H1 (cell line): ENCODE measurements around the gene RFNG. TPM values are rescaled to one million over a fixed set of nuclear protein-coding genes. Genes with fewer than 3 reads are reported as not detected.

Experiments used
- CTCF ChIA-PET: fragments of 300-600 bp; sonication (Branson Sonifier 250); formaldehyde crosslinking; loops from one replicate; lab custom pipeline; 2021; ENCODE audit not compliant: partially characterized antibody; lab: Charles Lee
- POLR2A ChIA-PET: fragments of 300-600 bp; sonication (Branson Sonifier 250); formaldehyde crosslinking; loops from one replicate; lab custom pipeline; 2021; ENCODE audit warnings: inconsistent platforms; ENCODE audit not compliant: partially characterized antibody; lab: Charles Lee
- DNase-seq, 2 experiments: peaks; one replicate each; pipeline versions ENCODE4 v3.0.0 to v3.0.0-alpha.2; 2010 to 2022; ENCODE audit warnings: low spot score in 2 of 2, low read depth in 1 of 2, mixed read lengths in 1 of 2
- FAIRE-seq: peaks from 2 replicates; lab custom pipeline; 2011; peaks lifted over from hg19 to GRCh38; lab: Jason Lieb, UNC
- H2AFZ ChIP-seq: 2 replicates; pipeline ENCODE4 v1.8.1; 2012; ENCODE audit warnings: low read length, inconsistent platforms
- H2AK5ac ChIP-seq: 2 replicates; pipeline ENCODE4 v1.6.1; 2013; ENCODE audit warnings: low read depth, low read length
- H2BK120ac ChIP-seq: replicated peaks from 2 replicates; pipeline ENCODE3; 2013; ENCODE audit warnings: low read depth, low read length, inconsistent platforms
- H2BK12ac ChIP-seq: 2 replicates; pipeline ENCODE4 v1.6.1; 2013; ENCODE audit warnings: low read depth, low read length
- H2BK15ac ChIP-seq: 2 replicates; pipeline ENCODE4 v1.6.1; 2013; ENCODE audit warnings: low read length
- H2BK20ac ChIP-seq: 2 replicates; pipeline ENCODE4 v1.6.1; 2013; ENCODE audit warnings: low read length
- H2BK5ac ChIP-seq: 2 replicates; pipeline ENCODE4 v1.6.1; 2013; ENCODE audit warnings: low read depth, low read length
- H3K14ac ChIP-seq: 2 replicates; pipeline ENCODE4 v1.6.1; 2013; ENCODE audit warnings: inconsistent platforms; ENCODE audit not compliant: insufficient read length
- H3K18ac ChIP-seq: 2 replicates; pipeline ENCODE4 v1.6.1; 2013; ENCODE audit warnings: low read length; ENCODE audit errors: extremely low read depth
- H3K23ac ChIP-seq: 2 replicates; pipeline ENCODE4 v1.6.1; 2013; ENCODE audit warnings: inconsistent platforms; ENCODE audit not compliant: insufficient read length
- H3K23me2 ChIP-seq: 2 replicates; pipeline ENCODE4 v1.6.1; 2013; ENCODE audit warnings: low read depth, low read length
- H3K27ac ChIP-seq: 2 replicates; pipeline ENCODE4 v1.6.1; 2011; ENCODE audit warnings: low read depth, low read length, inconsistent platforms
- H3K27me3 ChIP-seq, 4 experiments: replicated peaks in 1 of 4; 1 replicate in 1 of 4; 2 replicates in 3 of 4; pipeline versions ENCODE4 v1.6.1 to v1.8.1; 2011 to 2013; ENCODE audit warnings: low read length in 3 of 4, mild to moderate bottlenecking in 3 of 4, inconsistent platforms in 2 of 4, mixed read lengths in 2 of 4, moderate library complexity in 1 of 4; ENCODE audit not compliant: control insufficient read depth in 3 of 4, insufficient read depth in 3 of 4; ENCODE audit errors: extremely low read depth in 1 of 4
- H3K36me3 ChIP-seq, 4 experiments: 2 replicates each; pipeline versions ENCODE4 v1.6.1 to v1.8.1; 2011 to 2013; ENCODE audit warnings: mild to moderate bottlenecking in 4 of 4, low read length in 3 of 4, moderate library complexity in 2 of 4, control low read depth in 1 of 4, inconsistent platforms in 1 of 4; ENCODE audit not compliant: insufficient read depth in 4 of 4, control insufficient read depth in 2 of 4
- H3K4ac ChIP-seq: replicated peaks from 2 replicates; pipeline ENCODE3; 2013; ENCODE audit warnings: low read length, low read depth, mixed read lengths, inconsistent platforms; ENCODE audit not compliant: insufficient read length
- H3K4me1 ChIP-seq, 4 experiments: replicated peaks in 1 of 4; 1 replicate in 1 of 4; 2 replicates in 3 of 4; pipeline versions ENCODE4 v1.6.1 to v1.8.1; 2011 to 2013; ENCODE audit warnings: low read length in 3 of 4, inconsistent platforms in 2 of 4, mixed read lengths in 1 of 4; ENCODE audit not compliant: insufficient read depth in 4 of 4, control insufficient read depth in 3 of 4
- H3K4me2 ChIP-seq, 2 experiments: 2 replicates each; pipeline versions ENCODE4 v1.6.1 to v1.8.1; 2011 to 2013; ENCODE audit warnings: low read depth in 2 of 2, low read length in 2 of 2, control low read depth in 1 of 2, inconsistent platforms in 1 of 2, mild to moderate bottlenecking in 1 of 2; ENCODE audit not compliant: insufficient read depth in 1 of 2
- H3K4me3 ChIP-seq, 4 experiments: fragments of 200-600, 300-600 bp in 1 of 4; sonication (generic), shearing (Covaris generic), sonication (Bioruptor Twin) in 1 of 4; 2 replicates each; pipeline versions ENCODE4 v1.5.1 to v1.8.1; 2011 to 2016; ENCODE audit warnings: low read length in 4 of 4, low read depth in 3 of 4, control low read depth in 2 of 4, inconsistent platforms in 2 of 4, mild to moderate bottlenecking in 2 of 4, mixed read lengths in 1 of 4, moderate library complexity in 1 of 4; ENCODE audit not compliant: insufficient read depth in 2 of 4; ENCODE audit errors: extremely low read depth in 1 of 4
- H3K56ac ChIP-seq: replicated peaks from 2 replicates; pipeline ENCODE3; 2013; ENCODE audit warnings: low read depth, mild to moderate bottlenecking, mixed read lengths, low read length, inconsistent platforms; ENCODE audit not compliant: insufficient read length
- H3K79me1 ChIP-seq: 2 replicates; pipeline ENCODE4 v1.6.1; 2013; ENCODE audit warnings: low read depth, low read length, control low read depth
- H3K79me2 ChIP-seq, 2 experiments: 2 replicates each; pipeline versions ENCODE4 v1.6.1 to v1.8.1; 2012 to 2013; ENCODE audit warnings: low read length in 2 of 2, mild to moderate bottlenecking in 2 of 2, inconsistent platforms in 1 of 2; ENCODE audit not compliant: insufficient read depth in 2 of 2, control insufficient read depth in 1 of 2
- H3K9ac ChIP-seq, 4 experiments: replicated peaks in 1 of 4; 1 replicate in 1 of 4; 2 replicates in 3 of 4; pipeline versions ENCODE4 v1.6.1 to v1.8.1; 2011 to 2013; ENCODE audit warnings: low read depth in 3 of 4, low read length in 3 of 4, control low read depth in 2 of 4, mild to moderate bottlenecking in 2 of 4, moderate library complexity in 2 of 4, inconsistent platforms in 1 of 4; ENCODE audit errors: extremely low read depth in 1 of 4
- H3K9me3 ChIP-seq, 2 experiments: 2 replicates each; pipeline versions ENCODE4 v1.6.1 to v1.8.1; 2012 to 2013; ENCODE audit warnings: mild to moderate bottlenecking in 2 of 2, moderate library complexity in 2 of 2, control low read depth in 1 of 2, inconsistent platforms in 1 of 2, low read depth in 1 of 2, low read length in 1 of 2, mixed read lengths in 1 of 2; ENCODE audit not compliant: insufficient read depth in 2 of 2
- H4K20me1 ChIP-seq, 2 experiments: replicated peaks in 1 of 2; 2 replicates each; pipeline versions ENCODE3 to v1.8.1; 2011 to 2013; ENCODE audit warnings: inconsistent platforms in 2 of 2, low read length in 2 of 2, mild to moderate bottlenecking in 1 of 2; ENCODE audit not compliant: insufficient read depth in 2 of 2, control insufficient read depth in 1 of 2
- H4K5ac ChIP-seq: 2 replicates; pipeline ENCODE4 v1.6.1; 2013; ENCODE audit warnings: low read length, low read depth, mixed read lengths, inconsistent platforms; ENCODE audit not compliant: insufficient read length
- H4K8ac ChIP-seq: 2 replicates; pipeline ENCODE4 v1.8.0; 2013; ENCODE audit warnings: mild to moderate bottlenecking, moderate library complexity, low read length, inconsistent platforms; ENCODE audit not compliant: insufficient read depth; ENCODE audit errors: extremely low read depth
- H4K91ac ChIP-seq: replicated peaks from 2 replicates; pipeline ENCODE3; 2013; ENCODE audit warnings: low read length, mixed read lengths, inconsistent platforms; ENCODE audit not compliant: insufficient read length
- GABPA ChIP-seq: IDR thresholded peaks from 2 replicates; pipeline ENCODE4 v1.6.1; 2011; ENCODE audit warnings: mild to moderate bottlenecking, low read length, moderate library complexity, borderline replicate concordance; ENCODE audit not compliant: insufficient read depth
- SIN3A ChIP-seq, 2 experiments: IDR thresholded peaks in 1 of 2; conservative IDR thresholded peaks in 1 of 2; 2 replicates each; pipeline ENCODE4 v1.6.1; 2011 to 2012; ENCODE audit warnings: low read length in 2 of 2, improper control_type of control experiment in 1 of 2, low read depth in 1 of 2, mild to moderate bottlenecking in 1 of 2
- TAF1 ChIP-seq: IDR thresholded peaks from 2 replicates; pipeline ENCODE4 v1.6.1; 2011; ENCODE audit warnings: mild to moderate bottlenecking, low read depth, low read length
- TCF12 ChIP-seq: IDR thresholded peaks from 2 replicates; pipeline ENCODE4 v1.6.1; 2011; ENCODE audit warnings: low read depth, mild to moderate bottlenecking, low read length
- whole genome bisulfite sequencing, 2 experiments: shearing (Covaris generic) in 1 of 2; methylation state at CpG; one replicate each; pipeline versions ENCODE4 v1.1.6 to v1.1.7; 2013 to 2015; ENCODE audit warnings: low lambda C conversion rate in 2 of 2, mixed read lengths in 2 of 2, inconsistent platforms in 1 of 2, low coverage in 1 of 2, missing lambda C conversion rate in 1 of 2; ENCODE audit not compliant: insufficient replicate concordance in 2 of 2, insufficient coverage in 1 of 2, insufficient read length in 1 of 2; ENCODE audit errors: extremely low coverage in 1 of 2, missing lambda C conversion rate in 1 of 2; 5-methylcytosine and 5-hydroxymethylcytosine counted together
- polyA plus RNA-seq, 7 experiments: library from polyadenylated mRNA; depleted of rRNA in 3 of 7; stranded (reverse) in 5 of 7; unstranded in 2 of 7; fragments of >200 nt in 5 of 7; fragments of 200-250 nt in 2 of 7; gene quantifications; 1 replicate in 5 of 7; 2 replicates in 1 of 7; 4 replicates in 1 of 7; pipeline versions ENCODE4 v1.2.1 to v1.2.3, GENCODE V29; 2011 to 2013; ENCODE audit warnings: missing spikeins in 2 of 7, mixed read lengths in 2 of 7
- total RNA-seq: library from RNA; stranded (reverse); fragmentation: NEBNext Ultra II Directional; extraction: Animal tissue kit (Norgen Biotek cat#: 25700); gene quantifications from 2 replicates; pipeline ENCODE4 v1.2.1, GENCODE V29; 2021
- TF ChIP-seq, protein P1 (sequence below): IDR thresholded peaks from 2 replicates; pipeline ENCODE4 v1.6.1; 2012; ENCODE audit warnings: inconsistent platforms

RFNG gene
- total and polyA plus RNA-seq, 2 of the 8 experiments (the other 6 are each of a cell fraction or from before 2014, with no cell fraction given): 26.7 to 28.4 TPM

DNA sequence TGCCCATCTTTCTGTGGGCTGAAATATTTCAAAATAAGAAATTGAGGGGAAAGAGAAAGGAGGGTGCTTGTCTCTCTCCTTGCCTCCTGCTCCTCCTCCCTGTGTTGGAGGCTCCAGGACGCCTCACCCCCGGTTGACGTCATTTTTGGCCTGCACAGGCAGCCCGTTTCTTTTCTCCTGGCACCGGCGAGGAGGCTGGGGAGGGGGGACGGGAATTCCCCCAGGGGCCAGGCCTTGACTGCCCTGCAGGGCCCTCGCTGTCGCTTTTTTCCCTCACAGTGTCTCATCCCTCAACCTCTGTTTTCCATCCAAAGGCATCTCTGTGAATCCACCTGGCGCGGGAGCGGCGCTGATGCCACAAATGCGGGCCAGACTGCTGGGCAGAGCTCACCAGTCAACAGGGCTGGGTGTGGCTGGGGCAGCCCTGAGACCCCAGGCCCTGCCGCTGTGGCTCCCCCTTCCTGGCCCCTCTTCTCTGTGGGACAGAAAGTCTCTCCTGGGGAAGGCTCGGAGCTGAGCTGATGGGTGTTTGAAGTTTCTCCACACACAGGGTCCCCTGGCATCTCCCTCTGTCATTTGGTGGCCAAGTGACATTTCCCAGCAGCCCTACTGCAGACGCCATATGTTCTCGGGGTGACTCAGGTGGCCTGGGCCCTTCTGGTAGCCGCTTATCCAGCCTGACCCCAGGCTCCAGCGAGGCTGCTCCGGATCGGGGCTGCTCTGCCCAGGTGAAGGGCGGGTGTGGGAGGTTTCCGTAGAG, 45.0 kb downstream of the RFNG start:
- Histone ChIP-seq H2AK5ac (no peak overlapping the region), H3K9me3 (no peaks in the 10 kb centered on the region), H3K23ac (no peak overlapping the region), H3K9ac (no peak overlapping the region), H2BK20ac (no peak overlapping the region), H4K5ac (no peak overlapping the region), H2BK5ac (0 out of 2 replicates have a peak overlapping the region, but pooled peaks have one; percentile 60), H2BK15ac (no peak overlapping the region), H3K23me2 (0 out of 2 replicates have a peak, but pooled peaks cover 1% of the 10 kb centered on the region), H4K20me1 (peaks cover 3 to 4% of the 10 kb centered on the region in 2 experiments), H4K91ac (no peak overlapping the region), H2AFZ (no peak overlapping the region), H3K56ac (no peak overlapping the region), H3K18ac (no peak overlapping the region), H3K36me3 (no peaks in the 10 kb centered on the region; a peak in 1 of 8 replicates), H3K4ac (no peak overlapping the region), H3K14ac (no peak overlapping the region), H2BK12ac (no peak overlapping the region), H4K8ac (no peak overlapping the region), H3K27ac (no peak overlapping the region), H2BK120ac (no peak overlapping the region), H3K79me2 (no peaks in the 10 kb centered on the region), H3K4me2 (no peak overlapping the region), H3K4me3 (no peak overlapping the region), H3K79me1 (peaks cover 3% of the 10 kb centered on the region), H3K27me3 (no peaks in the 10 kb centered on the region), H3K4me1 (peaks cover 0 to 1% (median 0%) of the 10 kb centered on the region in 4 experiments; a peak in 1 of 7 replicates)
- ChIA-PET CTCF (interaction anchor here (0.7 kb wide), 1 partner anchor 47 kb away, joined by 3 read pairs; no protein-coding TSS in a partner anchor), POLR2A (interaction anchor here (1.2 kb wide), 1 partner anchor 47 kb away, joined by 3 read pairs; no protein-coding TSS in a partner anchor)
- DNase-seq: no peak
- WGBS, 2 experiments: 88% methylated on average over 23 of the region's 24 CpGs; no CpG with 5 or more reads in 1 of the 2 experiments
- TF ChIP-seq TCF12: no peak
- no peak for TF ChIP-seq SIN3A (conservative IDR thresholded peaks at IDR 0.05 in 1 of 2, IDR thresholded peaks at IDR 0.05 in 1 of 2; ENCODE audit: low read depth in 1 of 2, low read length in 2 of 2)
- TF ChIP-seq GABPA: no peak
- TF ChIP-seq, protein P1, sequence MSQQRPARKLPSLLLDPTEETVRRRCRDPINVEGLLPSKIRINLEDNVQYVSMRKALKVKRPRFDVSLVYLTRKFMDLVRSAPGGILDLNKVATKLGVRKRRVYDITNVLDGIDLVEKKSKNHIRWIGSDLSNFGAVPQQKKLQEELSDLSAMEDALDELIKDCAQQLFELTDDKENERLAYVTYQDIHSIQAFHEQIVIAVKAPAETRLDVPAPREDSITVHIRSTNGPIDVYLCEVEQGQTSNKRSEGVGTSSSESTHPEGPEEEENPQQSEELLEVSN: no peak
- TF ChIP-seq TAF1: no peak
- FAIRE-seq: no peak
